HG02840 (cell line): ENCODE data around the gene NOTCH2NLA.
"Not testable (repeated sequence)": the region's sequence is repeated elsewhere in the genome, so short reads cannot be mapped to it uniquely, and the experiment has no call there.

Experiments used
- ATAC-seq: cut with Tn5 transposase; IDR thresholded peaks from one replicate; pipeline ENCODE4 v1.9.1; 2021; ENCODE audit warnings: mild to moderate bottlenecking, moderate library complexity, moderate number of reproducible peaks; ENCODE audit not compliant: unreplicated experiment, low FRiP score

The NOTCH2NLA gene

DNA sequence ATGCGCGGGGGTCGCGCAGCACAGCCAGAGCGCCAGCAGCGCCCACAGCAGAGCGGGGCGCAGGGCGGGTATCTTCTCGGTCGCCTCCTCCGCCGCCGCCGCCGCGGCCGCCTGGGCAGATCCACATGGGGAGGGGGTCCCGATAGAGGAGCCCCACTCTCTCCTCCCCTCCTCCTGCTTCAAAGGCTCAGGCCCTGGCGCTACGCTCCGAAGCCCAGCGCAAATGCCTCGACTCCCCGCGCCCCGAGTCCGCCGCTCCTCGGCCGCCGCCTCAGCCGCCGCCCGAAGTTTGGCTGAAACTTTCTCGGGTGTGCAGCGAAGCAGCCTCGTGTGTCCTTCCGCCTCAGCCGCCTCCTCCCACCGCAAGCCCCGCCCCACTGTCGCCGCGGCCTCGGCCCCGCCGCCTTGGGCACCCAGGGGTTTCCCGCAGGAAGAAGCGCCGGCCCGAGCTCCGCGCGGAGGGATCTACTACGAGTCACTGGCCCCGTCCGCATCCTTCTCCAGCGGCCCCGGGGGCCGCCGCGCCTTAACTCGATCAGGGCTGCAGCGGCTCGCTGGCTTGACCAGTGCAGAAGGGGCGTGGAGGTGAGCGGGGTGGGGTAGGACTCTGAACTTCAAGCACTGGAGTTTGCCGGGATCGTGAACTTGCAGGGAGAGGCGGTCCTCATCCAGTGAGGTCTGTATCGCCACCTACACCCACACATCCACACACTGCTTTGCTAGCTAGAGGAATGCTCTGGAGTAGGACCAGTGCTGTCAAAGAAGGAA, at the start of gene NOTCH2NLA:
NOTCH2NLA (minus strand) TSS at position 312 of the 768 bp plus-strand sequence. CDS start 39,684 bp downstream, outside the sequence.
- not testable (repeated sequence) for ATAC-seq

- not testable (repeated sequence) for ATAC-seq
Observed at GRCh38 chr1:146278346-146278745, 49.5 kb upstream of the NOTCH2NLA start.

DNA sequence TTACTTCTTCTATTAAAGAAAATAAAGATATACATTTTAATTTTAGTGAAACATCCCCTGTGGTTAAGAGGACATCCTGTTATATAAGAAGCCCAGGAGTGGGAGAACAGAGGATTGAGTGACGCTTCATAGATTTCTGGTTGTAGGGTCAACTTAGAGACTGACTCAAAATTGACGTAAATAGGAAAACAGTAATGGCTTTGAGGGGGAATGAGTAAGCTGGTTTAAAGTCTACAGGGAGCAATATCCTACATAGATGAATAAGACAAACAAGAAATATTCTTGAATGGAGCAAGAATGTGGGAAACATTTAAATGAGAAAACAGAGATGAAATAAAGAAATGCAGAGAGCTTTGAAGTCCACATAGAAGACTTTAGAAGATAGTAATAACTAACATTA, 48.3 kb upstream of the NOTCH2NLA start:
- not testable (repeated sequence) for ATAC-seq

- not testable (repeated sequence) for ATAC-seq
Observed at GRCh38 chr1:146274083-146274482, 45.3 kb upstream of the NOTCH2NLA start.

- not testable (repeated sequence) for ATAC-seq
Observed at GRCh38 chr1:146273194-146273593, 44.4 kb upstream of the NOTCH2NLA start.

DNA sequence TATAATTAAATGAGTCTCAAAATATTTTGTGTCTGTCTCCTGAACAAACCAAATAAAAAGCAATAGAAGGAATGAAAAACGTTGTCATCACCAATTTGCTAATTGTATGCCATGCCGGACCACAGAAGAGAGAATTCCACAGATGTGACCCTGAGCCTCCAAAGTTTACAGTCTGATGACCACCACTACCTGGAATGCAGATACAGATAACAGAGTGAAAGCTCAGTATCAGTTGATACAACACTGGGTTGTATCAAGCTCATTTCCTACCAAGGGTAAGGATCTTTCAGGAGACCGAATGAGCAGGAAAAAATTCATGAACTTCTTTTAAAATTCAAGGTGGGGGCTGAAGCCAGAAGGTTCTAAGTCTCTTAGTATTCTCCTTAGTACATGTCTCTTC, 43.9 kb upstream of the NOTCH2NLA start:
- not testable (repeated sequence) for ATAC-seq

- not testable (repeated sequence) for ATAC-seq
Observed at GRCh38 chr1:146271977-146272376, 43.2 kb upstream of the NOTCH2NLA start.

DNA sequence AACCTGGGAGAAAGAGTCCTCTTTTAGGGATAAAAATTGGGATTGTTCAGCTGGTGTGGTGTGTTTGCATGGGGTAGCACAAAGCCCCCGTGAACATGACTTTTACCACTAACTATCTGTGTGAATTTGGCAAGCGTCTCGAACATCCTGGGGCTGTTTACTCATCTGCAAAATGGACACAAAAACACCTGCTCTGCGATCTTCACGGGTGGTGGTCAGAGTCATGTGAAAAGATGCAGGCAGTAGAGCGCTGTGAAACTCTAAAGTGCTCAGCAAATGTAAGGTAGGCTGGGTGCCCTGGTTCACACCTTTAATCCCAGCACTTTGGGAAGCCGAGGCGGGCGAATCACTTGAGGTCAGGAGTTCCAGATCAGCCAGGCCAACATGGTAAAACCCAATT, 41.3 kb upstream of the NOTCH2NLA start:
- not testable (repeated sequence) for ATAC-seq

- ATAC-seq = not testable (repeated sequence)
Observed at GRCh38 chr1:146266179-146266748, 37.4 kb upstream of the NOTCH2NLA start.

- not testable (repeated sequence) for ATAC-seq
Observed at GRCh38 chr1:146264761-146265160, 35.9 kb upstream of the NOTCH2NLA start.

GRCh38 chr1:146260006-146260730, 31.3 kb upstream of the NOTCH2NLA start:
- ATAC-seq = not testable (repeated sequence)

DNA sequence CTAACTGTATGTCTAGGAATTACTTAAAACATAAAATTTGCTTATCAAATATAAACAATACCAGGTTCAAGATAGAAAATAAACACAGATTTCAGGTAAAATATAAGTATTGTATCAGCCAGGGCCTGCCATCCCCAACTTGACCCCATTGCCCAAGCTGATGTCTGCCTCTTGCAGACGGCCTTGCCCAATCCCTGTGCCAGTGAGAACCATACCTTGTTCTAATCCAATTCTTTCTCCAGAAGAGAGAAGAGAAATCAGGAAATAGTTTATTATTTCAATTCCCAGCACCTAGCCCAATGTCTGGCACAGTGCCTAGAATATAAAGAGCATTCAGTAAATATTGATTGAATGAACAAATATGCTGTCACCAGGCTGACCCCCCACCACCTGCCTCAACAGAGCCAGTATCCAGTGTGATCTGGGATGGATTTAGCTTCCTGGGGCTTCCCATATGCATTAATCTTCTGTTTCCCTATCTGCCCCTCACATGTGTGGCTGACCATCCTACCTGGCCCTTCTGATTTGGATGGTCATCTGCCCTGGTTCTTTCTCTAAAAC, 29.3 kb upstream of the NOTCH2NLA start:
- not testable (repeated sequence) for ATAC-seq

GRCh38 chr1:146254569-146255197, 25.9 kb upstream of the NOTCH2NLA start:
- ATAC-seq = not testable (repeated sequence)

DNA sequence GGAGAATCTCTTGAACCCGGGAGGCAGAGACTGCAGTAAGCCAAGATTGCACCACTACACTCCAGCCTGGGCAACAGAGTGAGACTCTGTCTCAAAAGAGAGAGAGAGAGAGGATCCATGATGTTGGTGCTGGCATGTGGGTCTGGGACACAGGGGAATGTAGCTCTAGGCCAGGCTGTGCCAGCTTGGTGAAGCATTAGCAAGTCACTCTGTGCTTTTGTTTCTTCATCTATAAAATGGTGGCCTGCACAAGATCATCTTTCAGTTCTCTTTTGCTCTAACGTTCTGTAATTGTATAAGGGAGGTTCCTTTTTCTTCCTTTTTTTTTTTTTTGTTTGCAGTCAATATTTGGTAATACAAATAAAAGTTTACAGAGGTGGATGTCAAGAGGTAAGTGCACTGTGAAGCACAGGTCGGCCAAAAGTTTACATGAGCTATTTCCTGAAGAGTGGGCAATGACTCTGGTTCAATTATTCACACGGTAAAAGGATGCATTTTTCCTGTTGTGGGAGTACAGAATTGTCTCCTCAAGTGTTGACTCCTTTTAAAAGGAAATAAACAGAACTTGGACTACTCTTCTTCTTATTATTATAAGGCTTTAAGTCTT, 24.5 kb upstream of the NOTCH2NLA start:
- ATAC-seq = not testable (repeated sequence)

- not testable (repeated sequence) for ATAC-seq
Observed at GRCh38 chr1:146251523-146251922, 22.7 kb upstream of the NOTCH2NLA start.

DNA sequence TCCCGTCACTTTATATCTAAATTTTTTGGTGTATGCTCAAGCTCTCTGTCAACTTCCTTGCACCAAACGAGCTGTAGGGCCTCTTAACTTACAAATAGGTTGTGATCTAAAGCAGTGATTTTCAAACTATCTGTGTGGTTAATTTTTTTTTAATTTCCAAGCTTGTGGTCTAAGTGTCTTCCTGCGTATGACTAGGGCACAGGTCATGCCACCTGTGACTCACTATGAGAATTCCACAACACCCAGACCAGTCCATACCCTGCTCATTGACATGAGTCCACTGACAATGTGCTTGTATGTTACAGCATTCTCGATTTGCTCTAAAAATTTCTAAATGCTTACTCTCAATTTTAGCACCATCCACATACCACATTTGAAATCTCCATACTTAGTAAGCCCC, 19.8 kb upstream of the NOTCH2NLA start:
- ATAC-seq = not testable (repeated sequence)

- ATAC-seq = not testable (repeated sequence)
Observed at GRCh38 chr1:146236626-146237025, 7.8 kb upstream of the NOTCH2NLA start.

DNA sequence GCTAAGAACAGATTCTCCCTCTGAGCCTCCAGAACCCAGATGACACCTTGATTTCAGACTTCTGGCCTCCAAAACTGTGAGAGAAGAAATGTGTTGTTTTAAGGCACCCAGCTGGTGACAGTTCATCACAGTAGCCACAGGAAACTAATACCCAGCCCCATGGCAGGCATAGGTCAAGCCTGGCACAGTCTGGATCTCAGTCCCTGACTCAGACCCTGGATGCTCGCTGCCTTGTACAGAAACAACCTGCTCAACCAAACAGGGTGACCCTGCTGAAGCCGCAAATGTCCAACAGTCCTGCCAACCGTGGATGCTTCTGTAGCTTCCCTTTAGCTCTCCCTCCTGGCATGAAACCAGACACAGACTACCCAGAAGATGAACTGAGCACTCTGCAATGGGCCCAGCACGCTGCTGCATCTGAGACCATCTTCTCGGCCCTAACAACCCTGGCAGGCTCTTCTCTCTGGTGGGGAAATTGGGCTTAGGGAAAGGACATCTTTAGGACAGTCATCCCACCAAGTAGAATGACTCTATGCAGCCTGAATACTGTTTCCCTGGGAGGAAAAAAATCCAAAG, 7.3 kb upstream of the NOTCH2NLA start:
- ATAC-seq = not testable (repeated sequence)

GRCh38 chr1:146228144-146228682, 608 bp downstream of the NOTCH2NLA start:
- not testable (repeated sequence) for ATAC-seq
